ENCODE results near the gene CCL7. TPM values are rescaled to one million over a fixed set of nuclear protein-coding genes. Genes with fewer than 3 reads are reported as not detected.
"Not testable (repeated sequence)": the region's sequence is repeated elsewhere in the genome, so short reads cannot be mapped to it uniquely, and the experiment has no call there.

CCL7 gene
- total and polyA plus RNA-seq, 2 of the 4 experiments (the other 2 are of a cell fraction) = 0.18 to 0.58 TPM

DNA sequence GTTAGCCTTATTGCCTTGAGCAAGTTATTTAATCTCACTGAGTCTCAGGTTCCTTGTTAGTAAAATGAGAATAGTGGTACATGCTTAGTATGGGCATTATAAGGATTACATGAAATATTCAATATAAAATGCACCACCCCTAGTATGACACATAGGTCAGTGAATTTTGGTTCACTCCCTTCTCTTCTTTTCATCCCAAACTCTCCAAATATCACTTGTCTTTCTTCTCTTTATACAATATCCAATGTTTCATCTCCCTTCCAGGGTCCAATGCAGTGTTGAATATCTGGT lies 43.3 kb upstream of the CCL7 start:
- DNase-seq (no peak), ATAC-seq (ENCODE audit: low read depth) (no peak)
- no peak overlapping the region for H3K4ac ChIP-seq (ENCODE audit: low read depth, low read length)
- intact Hi-C loops (cut with micrococcal nuclease) (no loop called here), dilution Hi-C loops (cut with HindIII; ENCODE audit: low sequenced_read_pairs, unreplicated experiment) (no loop called here), in situ Hi-C loops (cut with MboI; ENCODE audit: low sequenced_read_pairs) (no loop called here)
- POLR2A ChIA-PET (ENCODE audit: unreplicated experiment) = no interaction called here
- H2BK5ac ChIP-seq (ENCODE audit: low read depth, low read length, poor library complexity, severe bottlenecking) = no peak overlapping the region
- CTCF ChIA-PET = no interaction called here
- H4K20me1 ChIP-seq (ENCODE audit: insufficient read depth, low read length) = no peaks in the 10 kb centered on the region
- no TSS peak for BruUV-seq (replicated peaks)
- no peak overlapping the region for H2BK15ac ChIP-seq (ENCODE audit: low read depth, low read length)
- H3K9me1 ChIP-seq (ENCODE audit: insufficient read depth, low read length) = no peaks in the 10 kb centered on the region
- no peaks in the 10 kb centered on the region for H3K79me1 ChIP-seq (ENCODE audit: low read depth in 1 of 2, low read length in 2 of 2)
- H3K14ac ChIP-seq (replicated peaks; ENCODE audit: low read depth, low read length) = no peak overlapping the region
- H2BK120ac ChIP-seq (ENCODE audit: low read depth, low read length) = no peak overlapping the region
- no peak overlapping the region for H3K18ac ChIP-seq (ENCODE audit: low read depth, low read length)
- H4K91ac ChIP-seq (ENCODE audit: insufficient read depth, low read depth, low read length) = no peak overlapping the region
- no peak overlapping the region for H4K8ac ChIP-seq (ENCODE audit: low read depth in 2 of 2, low read length in 2 of 2)
- no peak overlapping the region for H3K56ac ChIP-seq (ENCODE audit: extremely low read depth, insufficient read depth, low read length)
- H3K4me1 ChIP-seq (ENCODE audit: control insufficient read depth, insufficient read depth, low read length) = no peaks in the 10 kb centered on the region
- peaks cover 1% of the 10 kb centered on the region for H3K27me3 ChIP-seq (ENCODE audit: control insufficient read depth, insufficient read depth, low read length)
- TF ChIP-seq POLR2A (IDR thresholded peaks at IDR 0.05; ENCODE audit: low read depth, low read length) (no peak), RAD21 (IDR thresholded peaks at IDR 0.05; ENCODE audit: low read length) (no peak)
- TF ChIP-seq, protein P1, sequence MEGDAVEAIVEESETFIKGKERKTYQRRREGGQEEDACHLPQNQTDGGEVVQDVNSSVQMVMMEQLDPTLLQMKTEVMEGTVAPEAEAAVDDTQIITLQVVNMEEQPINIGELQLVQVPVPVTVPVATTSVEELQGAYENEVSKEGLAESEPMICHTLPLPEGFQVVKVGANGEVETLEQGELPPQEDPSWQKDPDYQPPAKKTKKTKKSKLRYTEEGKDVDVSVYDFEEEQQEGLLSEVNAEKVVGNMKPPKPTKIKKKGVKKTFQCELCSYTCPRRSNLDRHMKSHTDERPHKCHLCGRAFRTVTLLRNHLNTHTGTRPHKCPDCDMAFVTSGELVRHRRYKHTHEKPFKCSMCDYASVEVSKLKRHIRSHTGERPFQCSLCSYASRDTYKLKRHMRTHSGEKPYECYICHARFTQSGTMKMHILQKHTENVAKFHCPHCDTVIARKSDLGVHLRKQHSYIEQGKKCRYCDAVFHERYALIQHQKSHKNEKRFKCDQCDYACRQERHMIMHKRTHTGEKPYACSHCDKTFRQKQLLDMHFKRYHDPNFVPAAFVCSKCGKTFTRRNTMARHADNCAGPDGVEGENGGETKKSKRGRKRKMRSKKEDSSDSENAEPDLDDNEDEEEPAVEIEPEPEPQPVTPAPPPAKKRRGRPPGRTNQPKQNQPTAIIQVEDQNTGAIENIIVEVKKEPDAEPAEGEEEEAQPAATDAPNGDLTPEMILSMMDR (conservative IDR thresholded peaks at IDR 0.05; ENCODE audit: low read depth, low read length) = no peak
- no peak overlapping the region for H2AK5ac ChIP-seq (ENCODE audit: low read depth, low read length)
- H3K9me3 ChIP-seq (ENCODE audit: control insufficient read depth, insufficient read depth, low read length) = peaks cover 2% of the 10 kb centered on the region; the same call in 1 of the 2 replicates
- no peak overlapping the region for H2AFZ ChIP-seq (replicated peaks; ENCODE audit: low read length, poor library complexity)
- no peak overlapping the region for H3K4me2 ChIP-seq (ENCODE audit: low read depth, low read length)
- H3K4me3 ChIP-seq (ENCODE audit: insufficient read depth, low read depth, low read length) = no peak overlapping the region
- no peak overlapping the region for H3K27ac ChIP-seq (ENCODE audit: insufficient read depth, low read length)
- no peaks in the 10 kb centered on the region for H3K36me3 ChIP-seq (ENCODE audit: control insufficient read depth, insufficient read depth, low read length)
- H2BK20ac ChIP-seq (ENCODE audit: low read depth, low read length) = no peak overlapping the region
- no peak overlapping the region for H3K9ac ChIP-seq (ENCODE audit: low read depth, low read length)
- no peak overlapping the region for H4K5ac ChIP-seq (ENCODE audit: low read depth, low read length)
- no peak overlapping the region for H2AK9ac ChIP-seq (replicated peaks; ENCODE audit: low read depth, low read length, poor library complexity)
- no peak overlapping the region for H3K23ac ChIP-seq (ENCODE audit: low read depth, low read length)

DNA sequence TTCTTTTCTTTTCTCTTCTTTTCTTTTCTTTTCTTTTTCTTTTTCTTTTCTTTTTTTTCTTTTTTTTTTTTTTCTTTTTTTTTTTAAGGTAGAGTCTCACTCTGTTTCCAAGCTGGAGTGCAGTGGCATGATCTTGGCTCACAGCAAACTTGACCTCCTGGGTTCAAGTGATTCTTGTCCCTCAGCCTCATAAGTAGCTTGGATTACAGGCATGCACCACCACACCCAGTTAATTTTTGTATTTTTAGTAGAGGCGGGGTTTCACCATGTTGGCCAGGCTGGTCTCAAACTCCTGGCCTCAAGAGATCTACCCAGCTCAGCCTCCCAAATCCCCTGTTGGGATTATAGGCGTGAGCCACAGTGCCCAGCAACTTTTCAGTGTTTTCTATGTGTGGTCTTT lies 42.7 kb upstream of the CCL7 start:
- CTCF ChIA-PET; intact Hi-C loops (cut with micrococcal nuclease): not testable (repeated sequence)

More for the DNA sequence above, 42.7 kb upstream of the CCL7 start:
- H2BK20ac ChIP-seq (ENCODE audit: low read depth, low read length); H3K36me3 ChIP-seq (ENCODE audit: control insufficient read depth, insufficient read depth, low read length); H3K79me1 ChIP-seq (ENCODE audit: low read depth in 1 of 2, low read length in 2 of 2); H4K91ac ChIP-seq (ENCODE audit: insufficient read depth, low read depth, low read length); H3K4me3 ChIP-seq (ENCODE audit: insufficient read depth, low read depth, low read length); H2BK120ac ChIP-seq (ENCODE audit: low read depth, low read length); H3K27ac ChIP-seq (ENCODE audit: insufficient read depth, low read length); H2AK9ac ChIP-seq (replicated peaks; ENCODE audit: low read depth, low read length, poor library complexity); dilution Hi-C loops (cut with HindIII; ENCODE audit: low sequenced_read_pairs, unreplicated experiment); POLR2A ChIA-PET (ENCODE audit: unreplicated experiment); BruUV-seq (replicated peaks); H2AFZ ChIP-seq (replicated peaks; ENCODE audit: low read length, poor library complexity); H3K9me3 ChIP-seq (ENCODE audit: control insufficient read depth, insufficient read depth, low read length); ATAC-seq (ENCODE audit: low read depth); in situ Hi-C loops (cut with MboI; ENCODE audit: low sequenced_read_pairs); H3K56ac ChIP-seq (ENCODE audit: extremely low read depth, insufficient read depth, low read length); H3K9me1 ChIP-seq (ENCODE audit: insufficient read depth, low read length); H3K4me1 ChIP-seq (ENCODE audit: control insufficient read depth, insufficient read depth, low read length); H3K27me3 ChIP-seq (ENCODE audit: control insufficient read depth, insufficient read depth, low read length); H3K23ac ChIP-seq (ENCODE audit: low read depth, low read length); H3K14ac ChIP-seq (replicated peaks; ENCODE audit: low read depth, low read length); DNase-seq; H3K9ac ChIP-seq (ENCODE audit: low read depth, low read length); H2BK15ac ChIP-seq (ENCODE audit: low read depth, low read length); H2BK5ac ChIP-seq (ENCODE audit: low read depth, low read length, poor library complexity, severe bottlenecking); H4K20me1 ChIP-seq (ENCODE audit: insufficient read depth, low read length); H4K5ac ChIP-seq (ENCODE audit: low read depth, low read length); H3K18ac ChIP-seq (ENCODE audit: low read depth, low read length); H4K8ac ChIP-seq (ENCODE audit: low read depth in 2 of 2, low read length in 2 of 2); H3K4ac ChIP-seq (ENCODE audit: low read depth, low read length); H3K4me2 ChIP-seq (ENCODE audit: low read depth, low read length); H2AK5ac ChIP-seq (ENCODE audit: low read depth, low read length): not testable (repeated sequence)
- WGBS, 2 experiments (ENCODE audit: extremely low coverage in 2 of 2, insufficient read length in 1 of 2) = no CpG with 5 or more reads among the region's 2 CpGs
